Measurements from ENCODE around the gene TK1. TPM values are rescaled to one million over a fixed set of nuclear protein-coding genes. Genes with fewer than 3 reads are reported as not detected.

TK1 gene
- polyA plus RNA-seq, 2 of the 4 experiments (the other 2 are of a cell fraction) = 90.9 to 355 TPM

DNA sequence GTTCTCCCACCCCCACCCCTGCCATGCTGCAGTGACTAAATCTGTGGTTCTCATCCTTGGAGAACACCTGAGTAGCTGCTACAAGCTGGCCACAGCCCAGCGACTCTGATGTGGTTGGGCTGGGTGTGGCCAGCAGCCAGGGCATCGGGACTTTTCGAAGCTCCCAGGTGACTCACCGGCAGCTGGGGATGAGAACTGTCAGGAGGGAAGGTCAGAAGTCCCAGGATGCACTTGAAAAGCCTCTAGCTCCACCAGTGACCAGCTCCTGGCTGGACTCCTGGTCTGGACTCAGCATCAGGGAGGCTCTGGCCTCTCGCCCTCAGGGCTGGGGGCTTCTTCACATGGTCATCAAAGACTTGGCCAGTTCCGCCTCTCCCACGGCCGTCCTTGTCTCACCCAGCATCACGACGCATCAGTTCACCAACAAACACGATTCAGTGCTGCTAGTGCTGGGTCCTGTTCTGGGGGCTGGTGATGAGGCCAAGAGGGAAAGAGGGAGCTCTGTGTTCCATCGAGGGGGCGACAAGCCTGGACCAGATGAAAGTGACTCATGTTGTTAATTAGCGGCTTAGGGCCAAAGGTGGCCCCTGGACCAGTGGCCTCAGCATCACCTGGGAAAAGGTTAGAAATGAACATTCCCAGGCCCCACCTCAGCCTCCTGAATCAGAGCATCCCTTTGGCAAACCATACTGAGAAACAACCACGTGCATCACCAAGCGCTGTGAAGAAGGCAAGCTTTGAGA, 44.6 kb downstream of the TK1 start:
- ATAC-seq = peak; percentile 8 to 33; a peak in 5 of 6 replicates

GRCh38 chr17:78141437-78142118, 45.3 kb downstream of the TK1 start:
- no peak for ATAC-seq
- WGBS (ENCODE audit: missing lambda C conversion rate) = 80% methylated on average over 20 of the region's 20 CpGs
- H3K4me2 ChIP-seq = peak overlapping the region; percentile 84
- DNase-seq (ENCODE audit: low read depth in 1 of 2, low spot score in 1 of 2) = no peak
- FAIRE-seq = no peak
- ChIA-PET CTCF (interaction anchor here (0.6 to 24.0 kb wide), 9 partner anchors 10 to 496 kb away, joined by 3 to 295 read pairs (median 4); partner anchors contain the start of genes SYNGR2, TMC6 and TMC8), POLR2A (interaction anchor here (0.7 to 3.0 kb wide), 5 partner anchors 10 to 170 kb away, joined by 4 to 8 read pairs (median 5); partner anchors contain the start of genes SYNGR2 and TMC6)
- H3K4me3 ChIP-seq = no peak overlapping the region
- H3K27ac ChIP-seq = peak overlapping the region; percentile 46 to 87; a peak in 5 of 6 replicates
- peaks cover 48% of the 10 kb centered on the region for H3K4me1 ChIP-seq
- H3K9me3 ChIP-seq = no peaks in the 10 kb centered on the region
- no peak for TF ChIP-seq RCOR1 (IDR thresholded peaks at IDR 0.05; ENCODE audit: low read depth, low read length)
- TF ChIP-seq ESRRA (IDR thresholded peaks at IDR 0.05; ENCODE audit: borderline replicate concordance, low read length) = no peak
- no peak for TF ChIP-seq ZSCAN20 (CRISPR knock-in tag; IDR thresholded peaks at IDR 0.05)
- no peak for TF ChIP-seq HEYL (CRISPR knock-in tag; IDR thresholded peaks at IDR 0.05)
- no peak for TF ChIP-seq ATOH8 (CRISPR knock-in tag; IDR thresholded peaks at IDR 0.05; ENCODE audit: low read depth)
- TF ChIP-seq NPAS2 (CRISPR knock-in tag; IDR thresholded peaks at IDR 0.05; ENCODE audit: borderline replicate concordance) = no peak
- TF ChIP-seq CHD4 (IDR thresholded peaks at IDR 0.05; ENCODE audit: borderline replicate concordance) = no peak

More for the DNA sequence above, 44.6 kb downstream of the TK1 start:
- Histone ChIP-seq H3K9me3 (no peaks in the 10 kb centered on the region), H3K4me3 (no peak overlapping the region), H3K27ac (peak overlapping the region; percentile 4 to 87; a peak in 4 of 6 replicates), H3K4me2 (peak overlapping the region; percentile 84), H3K4me1 (peaks cover 49% of the 10 kb centered on the region)
- TF ChIP-seq ZFP36 (IDR thresholded peaks at IDR 0.05; ENCODE audit: borderline replicate concordance, partially characterized antibody) (no peak), CTCF (IDR thresholded peaks at IDR 0.05) (no peak), CHD2 (IDR thresholded peaks at IDR 0.05; ENCODE audit: low read length, partially characterized antibody) (no peak), FOSL2 (IDR thresholded peaks at IDR 0.05) (peak; percentile 42), FOSL2 (CRISPR knock-in tag; IDR thresholded peaks at IDR 0.05) (peak; percentile 87)
- TF ChIP-seq, protein P1, sequence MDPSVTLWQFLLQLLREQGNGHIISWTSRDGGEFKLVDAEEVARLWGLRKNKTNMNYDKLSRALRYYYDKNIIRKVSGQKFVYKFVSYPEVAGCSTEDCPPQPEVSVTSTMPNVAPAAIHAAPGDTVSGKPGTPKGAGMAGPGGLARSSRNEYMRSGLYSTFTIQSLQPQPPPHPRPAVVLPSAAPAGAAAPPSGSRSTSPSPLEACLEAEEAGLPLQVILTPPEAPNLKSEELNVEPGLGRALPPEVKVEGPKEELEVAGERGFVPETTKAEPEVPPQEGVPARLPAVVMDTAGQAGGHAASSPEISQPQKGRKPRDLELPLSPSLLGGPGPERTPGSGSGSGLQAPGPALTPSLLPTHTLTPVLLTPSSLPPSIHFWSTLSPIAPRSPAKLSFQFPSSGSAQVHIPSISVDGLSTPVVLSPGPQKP (IDR thresholded peaks at IDR 0.05; ENCODE audit: low read depth, low read length) = no peak
- TF ChIP-seq, protein P2, sequence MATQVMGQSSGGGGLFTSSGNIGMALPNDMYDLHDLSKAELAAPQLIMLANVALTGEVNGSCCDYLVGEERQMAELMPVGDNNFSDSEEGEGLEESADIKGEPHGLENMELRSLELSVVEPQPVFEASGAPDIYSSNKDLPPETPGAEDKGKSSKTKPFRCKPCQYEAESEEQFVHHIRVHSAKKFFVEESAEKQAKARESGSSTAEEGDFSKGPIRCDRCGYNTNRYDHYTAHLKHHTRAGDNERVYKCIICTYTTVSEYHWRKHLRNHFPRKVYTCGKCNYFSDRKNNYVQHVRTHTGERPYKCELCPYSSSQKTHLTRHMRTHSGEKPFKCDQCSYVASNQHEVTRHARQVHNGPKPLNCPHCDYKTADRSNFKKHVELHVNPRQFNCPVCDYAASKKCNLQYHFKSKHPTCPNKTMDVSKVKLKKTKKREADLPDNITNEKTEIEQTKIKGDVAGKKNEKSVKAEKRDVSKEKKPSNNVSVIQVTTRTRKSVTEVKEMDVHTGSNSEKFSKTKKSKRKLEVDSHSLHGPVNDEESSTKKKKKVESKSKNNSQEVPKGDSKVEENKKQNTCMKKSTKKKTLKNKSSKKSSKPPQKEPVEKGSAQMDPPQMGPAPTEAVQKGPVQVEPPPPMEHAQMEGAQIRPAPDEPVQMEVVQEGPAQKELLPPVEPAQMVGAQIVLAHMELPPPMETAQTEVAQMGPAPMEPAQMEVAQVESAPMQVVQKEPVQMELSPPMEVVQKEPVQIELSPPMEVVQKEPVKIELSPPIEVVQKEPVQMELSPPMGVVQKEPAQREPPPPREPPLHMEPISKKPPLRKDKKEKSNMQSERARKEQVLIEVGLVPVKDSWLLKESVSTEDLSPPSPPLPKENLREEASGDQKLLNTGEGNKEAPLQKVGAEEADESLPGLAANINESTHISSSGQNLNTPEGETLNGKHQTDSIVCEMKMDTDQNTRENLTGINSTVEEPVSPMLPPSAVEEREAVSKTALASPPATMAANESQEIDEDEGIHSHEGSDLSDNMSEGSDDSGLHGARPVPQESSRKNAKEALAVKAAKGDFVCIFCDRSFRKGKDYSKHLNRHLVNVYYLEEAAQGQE (IDR thresholded peaks at IDR 0.05) = no peak
- TF ChIP-seq, protein P3, sequence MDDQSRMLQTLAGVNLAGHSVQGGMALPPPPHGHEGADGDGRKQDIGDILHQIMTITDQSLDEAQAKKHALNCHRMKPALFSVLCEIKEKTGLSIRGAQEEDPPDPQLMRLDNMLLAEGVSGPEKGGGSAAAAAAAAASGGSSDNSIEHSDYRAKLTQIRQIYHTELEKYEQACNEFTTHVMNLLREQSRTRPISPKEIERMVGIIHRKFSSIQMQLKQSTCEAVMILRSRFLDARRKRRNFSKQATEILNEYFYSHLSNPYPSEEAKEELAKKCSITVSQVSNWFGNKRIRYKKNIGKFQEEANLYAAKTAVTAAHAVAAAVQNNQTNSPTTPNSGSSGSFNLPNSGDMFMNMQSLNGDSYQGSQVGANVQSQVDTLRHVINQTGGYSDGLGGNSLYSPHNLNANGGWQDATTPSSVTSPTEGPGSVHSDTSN (IDR thresholded peaks at IDR 0.05) = 0 out of 2 replicates have a peak, but pooled peaks have one; percentile 45
- FAIRE-seq (peak; percentile 54), DNase-seq (ENCODE audit: low read depth in 1 of 2, low spot score in 1 of 2) (peak; percentile 85 to 87)
- POLR2A ChIA-PET = interaction anchor here (0.6 to 3.0 kb wide), 7 partner anchors 9 to 170 kb away, joined by 3 to 8 read pairs (median 5); partner anchors contain the start of genes AFMID, SYNGR2, TK1 and TMC6
- CTCF ChIA-PET = interaction anchor here (0.6 to 24.0 kb wide), 11 partner anchors 8 to 497 kb away, joined by 3 to 295 read pairs (median 4); partner anchors contain the start of genes SYNGR2, TK1, TMC6 and TMC8
- 55% methylated on average over 16 of the region's 16 CpGs for WGBS (ENCODE audit: missing lambda C conversion rate)
